ENCODE measurements around the gene YPEL1. TPM values are rescaled to one million over a fixed set of nuclear protein-coding genes. Genes with fewer than 3 reads are reported as not detected.
A peak's percentile ranks its signal among the peaks of the same experiment; 100 is the strongest.

The YPEL1 gene
- total RNA-seq, 4 donors from 2014 or later = 2.9 to 9.0 (median 4.6) TPM; not detected in 1

DNA sequence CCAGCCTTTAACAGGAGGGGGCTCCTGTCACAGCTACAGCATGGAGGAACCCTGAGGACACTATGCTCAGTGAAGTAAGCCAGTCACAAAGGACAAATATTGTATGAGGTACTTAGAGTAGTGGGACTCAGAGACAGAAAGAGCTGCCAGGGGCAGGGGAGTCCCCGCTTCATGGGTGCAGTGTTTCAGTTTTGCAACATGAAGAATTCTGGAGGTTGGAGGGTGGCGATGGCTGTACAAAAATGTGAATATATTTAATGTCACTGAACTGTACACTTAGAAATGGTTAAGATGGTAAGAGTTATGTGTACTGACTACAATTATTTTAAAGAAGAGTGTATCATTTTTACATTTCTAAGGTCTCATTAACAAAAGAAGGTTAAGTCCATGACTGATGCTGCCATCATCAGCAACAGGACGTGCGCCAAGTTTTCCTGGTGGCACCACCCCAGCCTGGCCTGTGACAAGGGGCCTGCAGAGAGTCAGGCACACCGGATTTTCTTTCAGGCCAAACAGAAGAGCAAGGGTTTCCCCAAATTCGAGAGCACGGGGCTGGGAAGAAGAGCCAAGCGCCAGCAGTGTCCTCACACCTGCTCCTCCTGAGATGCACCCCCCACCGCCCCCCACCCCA, 22.1 kb downstream of the YPEL1 start:
- intact Hi-C loops (cut with DNase I; ENCODE audit: low total_unique reads) = no loop called here
- WGBS, 2 donors (ENCODE audit: low coverage in 1 of 2) = 60 to 73% methylated on average over 1 to 9 of the region's 9 CpGs
- Histone ChIP-seq H3K27me3 (no peaks in the 10 kb centered on the region), H3K27ac (no peak overlapping the region), H3K9me3 (no peaks in the 10 kb centered on the region), H3K36me3 (no peaks in the 10 kb centered on the region), H3K4me3 (no peak overlapping the region), H3K4me1 (peaks cover 0 to 7% (median 0%) of the 10 kb centered on the region in 4 donors)
- in situ Hi-C loops (cut with MboI; ENCODE audit: low pct_ligation_motif_present in 1 of 4, low pct_unique_long_range_greater_than_20kb in 1 of 4, low sequenced_read_pairs in 3 of 4) = loop anchor here (5.0 to 25.0 kb wide), 4 partner anchors 126 to 231 kb away; no protein-coding TSS in a partner anchor
- TF ChIP-seq, protein P1, sequence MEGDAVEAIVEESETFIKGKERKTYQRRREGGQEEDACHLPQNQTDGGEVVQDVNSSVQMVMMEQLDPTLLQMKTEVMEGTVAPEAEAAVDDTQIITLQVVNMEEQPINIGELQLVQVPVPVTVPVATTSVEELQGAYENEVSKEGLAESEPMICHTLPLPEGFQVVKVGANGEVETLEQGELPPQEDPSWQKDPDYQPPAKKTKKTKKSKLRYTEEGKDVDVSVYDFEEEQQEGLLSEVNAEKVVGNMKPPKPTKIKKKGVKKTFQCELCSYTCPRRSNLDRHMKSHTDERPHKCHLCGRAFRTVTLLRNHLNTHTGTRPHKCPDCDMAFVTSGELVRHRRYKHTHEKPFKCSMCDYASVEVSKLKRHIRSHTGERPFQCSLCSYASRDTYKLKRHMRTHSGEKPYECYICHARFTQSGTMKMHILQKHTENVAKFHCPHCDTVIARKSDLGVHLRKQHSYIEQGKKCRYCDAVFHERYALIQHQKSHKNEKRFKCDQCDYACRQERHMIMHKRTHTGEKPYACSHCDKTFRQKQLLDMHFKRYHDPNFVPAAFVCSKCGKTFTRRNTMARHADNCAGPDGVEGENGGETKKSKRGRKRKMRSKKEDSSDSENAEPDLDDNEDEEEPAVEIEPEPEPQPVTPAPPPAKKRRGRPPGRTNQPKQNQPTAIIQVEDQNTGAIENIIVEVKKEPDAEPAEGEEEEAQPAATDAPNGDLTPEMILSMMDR (IDR thresholded peaks at IDR 0.05) = peak in 1 of 5 experiments; percentile 4
- TF ChIP-seq EP300 (IDR thresholded peaks at IDR 0.05; ENCODE audit: low read depth) (no peak), POLR2A (IDR thresholded peaks at IDR 0.05) (no peak), POLR2AphosphoS5 (IDR thresholded peaks at IDR 0.05) (no peak)
- no peak for DNase-seq

DNA sequence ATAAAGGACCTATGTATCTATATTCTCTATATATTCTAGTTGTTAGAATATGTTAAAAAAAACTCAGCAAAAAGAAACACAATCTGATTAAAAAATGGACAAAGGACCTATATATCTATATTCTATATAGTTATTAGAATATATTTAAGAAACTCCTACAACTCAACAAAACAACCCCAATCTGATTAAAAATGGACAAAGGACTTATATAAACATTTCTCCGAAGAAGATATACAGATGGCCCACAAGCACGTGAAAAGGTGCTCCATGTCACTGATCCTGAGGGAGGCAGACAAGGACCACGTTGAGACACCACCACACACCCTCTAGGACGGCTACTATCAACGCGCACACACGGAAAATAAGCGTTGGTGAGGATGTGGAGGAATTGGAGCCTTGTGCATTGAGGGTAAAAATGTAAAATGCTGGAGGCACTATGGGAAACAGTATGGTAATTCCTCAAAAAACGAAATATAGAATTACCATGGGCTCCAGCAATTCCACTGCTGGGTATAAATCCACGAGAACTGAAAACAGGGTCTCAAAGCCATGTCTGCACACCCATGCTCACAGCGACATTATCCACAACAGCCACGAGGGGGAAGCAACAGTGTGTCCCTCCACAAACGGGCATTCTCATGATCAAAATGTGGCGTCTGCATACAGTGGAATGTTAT, 22.7 kb downstream of the YPEL1 start:
- Histone ChIP-seq H3K4me1 (peaks cover 0 to 11% (median 0%) of the 10 kb centered on the region in 4 donors), H3K9me3 (no peaks in the 10 kb centered on the region), H3K4me3 (no peak overlapping the region), H3K27ac (no peak overlapping the region), H3K27me3 (no peaks in the 10 kb centered on the region), H3K36me3 (no peaks in the 10 kb centered on the region)
- TF ChIP-seq POLR2A (IDR thresholded peaks at IDR 0.05) = no peak
- TF ChIP-seq EP300 (IDR thresholded peaks at IDR 0.05; ENCODE audit: low read depth) = no peak
- TF ChIP-seq, protein P1 (IDR thresholded peaks at IDR 0.05) = peak; percentile 69 to 87 (median 75)
- no peak for TF ChIP-seq POLR2AphosphoS5 (IDR thresholded peaks at IDR 0.05)
- in situ Hi-C loops (cut with MboI; ENCODE audit: low pct_ligation_motif_present in 1 of 4, low pct_unique_long_range_greater_than_20kb in 1 of 4, low sequenced_read_pairs in 3 of 4) = loop anchor here (5.0 to 25.0 kb wide), 4 partner anchors 126 to 232 kb away; no protein-coding TSS in a partner anchor
- DNase-seq = peak; percentile 59
- intact Hi-C loops (cut with DNase I; ENCODE audit: low total_unique reads) = no loop called here
- 20 to 21% methylated on average over 12 to 14 of the region's 14 CpGs for WGBS, 2 donors (ENCODE audit: low coverage in 1 of 2)

DNA sequence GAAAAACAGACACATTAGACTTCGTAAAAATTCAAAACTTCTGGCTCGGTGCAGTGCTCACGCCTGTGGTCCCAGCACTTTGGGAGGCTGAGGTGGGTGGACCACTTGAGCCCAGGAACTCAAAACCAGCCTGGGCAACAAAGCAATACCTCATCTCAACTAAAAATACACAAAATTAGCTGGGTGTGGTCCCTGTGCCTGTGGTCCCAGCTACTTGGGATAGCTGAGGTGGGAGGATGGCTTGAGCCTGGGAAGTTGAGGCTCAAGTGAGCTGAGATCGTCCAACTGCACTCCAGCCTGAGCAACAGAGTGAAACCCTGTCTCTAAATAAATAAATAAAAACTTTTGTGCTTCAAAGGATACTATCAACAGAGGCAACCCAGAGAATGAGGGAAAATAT, 23.7 kb downstream of the YPEL1 start:
- intact Hi-C loops (cut with DNase I; ENCODE audit: low total_unique reads) = no loop called here
- TF ChIP-seq, protein P1 (IDR thresholded peaks at IDR 0.05) = no peak
- no peaks in the 10 kb centered on the region for H3K27me3 ChIP-seq
- 83 to 100% methylated on average over 4 of the region's 4 CpGs for WGBS, 2 donors (ENCODE audit: low coverage in 1 of 2)
- in situ Hi-C loops (cut with MboI; ENCODE audit: low pct_ligation_motif_present in 1 of 4, low pct_unique_long_range_greater_than_20kb in 1 of 4, low sequenced_read_pairs in 3 of 4) = loop anchor here (5.0 to 25.0 kb wide), 4 partner anchors 125 to 233 kb away; no protein-coding TSS in a partner anchor
- H3K4me3 ChIP-seq = no peak overlapping the region
- no peaks in the 10 kb centered on the region for H3K36me3 ChIP-seq
- no peak overlapping the region for H3K27ac ChIP-seq
- H3K4me1 ChIP-seq = peaks cover 0 to 18% (median 0%) of the 10 kb centered on the region in 4 donors
- no peaks in the 10 kb centered on the region for H3K9me3 ChIP-seq
- no peak for DNase-seq

DNA sequence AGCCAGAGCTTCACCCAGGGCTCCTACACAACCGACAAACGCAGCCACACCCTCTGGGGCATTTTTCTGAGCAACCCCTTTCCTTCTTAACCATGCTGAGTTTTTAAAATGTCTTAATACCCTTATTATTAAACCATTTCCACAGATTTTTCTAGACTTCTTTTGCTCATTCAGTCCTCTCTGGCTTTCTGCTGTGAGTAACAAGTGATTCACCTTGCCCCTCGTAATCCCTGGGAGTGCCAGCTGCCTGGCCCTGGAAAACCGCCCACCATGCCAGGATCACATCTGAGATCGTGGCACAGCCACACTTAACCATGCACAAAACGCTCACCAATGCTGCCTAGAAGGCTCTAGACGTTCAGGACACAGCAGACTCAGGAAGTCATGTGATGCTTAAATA, 25.4 kb downstream of the YPEL1 start:
- no peak for DNase-seq
- in situ Hi-C loops (cut with MboI; ENCODE audit: low pct_ligation_motif_present in 1 of 4, low pct_unique_long_range_greater_than_20kb in 1 of 4, low sequenced_read_pairs in 3 of 4) = loop anchor here (5.0 to 25.0 kb wide), 4 partner anchors 123 to 235 kb away; no protein-coding TSS in a partner anchor
- intact Hi-C loops (cut with DNase I; ENCODE audit: low total_unique reads) = no loop called here

More for the DNA sequence above, 25.4 kb downstream of the YPEL1 start:
- H3K36me3 ChIP-seq = no peaks in the 10 kb centered on the region
- WGBS, 2 donors (ENCODE audit: low coverage in 1 of 2) = 78 to 83% methylated on average over 2 to 7 of the region's 7 CpGs
- H3K27me3 ChIP-seq = no peaks in the 10 kb centered on the region
- TF ChIP-seq EP300 (IDR thresholded peaks at IDR 0.05; ENCODE audit: low read depth) (no peak), POLR2AphosphoS5 (IDR thresholded peaks at IDR 0.05) (no peak), POLR2A (IDR thresholded peaks at IDR 0.05) (no peak)
- TF ChIP-seq, protein P1 (IDR thresholded peaks at IDR 0.05) = no peak
- H3K27ac ChIP-seq = no peak overlapping the region
- H3K4me3 ChIP-seq = no peak overlapping the region
- H3K4me1 ChIP-seq = peaks cover 0 to 18% (median 0%) of the 10 kb centered on the region in 4 donors
- H3K9me3 ChIP-seq = no peaks in the 10 kb centered on the region
